Right atrium auricular region (tissue), 2 donors: ENCODE data around the gene HCFC1. TPM values are rescaled to one million over a fixed set of nuclear protein-coding genes. Genes with fewer than 3 reads are reported as not detected.
A peak's percentile ranks its signal among the peaks of the same experiment; 100 is the strongest.

ENCODE experiments used
- DNase-seq: peaks from one replicate; pipeline ENCODE4 v3.0.0-alpha.2; 2019; ENCODE audit warnings: low spot score
- H3K27ac ChIP-seq, 2 donors: fragments of 200-600 bp; sonication (generic); 1 replicate in 1 of 2; 2 replicates in 1 of 2; pipeline ENCODE4 v1.5.1; 2016 to 2019
- H3K27me3 ChIP-seq, 2 donors: fragments of 200-600 bp; sonication (generic); one replicate each; pipeline versions ENCODE4 v1.5.1 to v1.6.0; 2017 to 2019
- H3K36me3 ChIP-seq: fragments of 200-600 bp; sonication (generic); one replicate; pipeline ENCODE4 v1.5.1; 2016
- H3K4me1 ChIP-seq, 2 donors: fragments of 200-600 bp; sonication (generic); one replicate each; pipeline versions ENCODE4 v1.5.1 to v1.6.0; 2017 to 2019
- H3K4me3 ChIP-seq, 2 donors: fragments of 200-600 bp; sonication (generic); 1 replicate in 1 of 2; 2 replicates in 1 of 2; pipeline ENCODE4 v1.5.1; 2017 to 2019; ENCODE audit warnings: mild to moderate bottlenecking in 1 of 2, moderate library complexity in 1 of 2
- H3K9me3 ChIP-seq, 2 donors: fragments of 200-600 bp; sonication (generic); one replicate each; pipeline ENCODE4 v1.5.1; 2019
- CTCF ChIP-seq, 2 donors: fragments of 200-600 bp; sonication (generic); IDR thresholded peaks; one replicate each; pipeline ENCODE4 v1.5.1; 2019; ENCODE audit warnings: antibody characterized with exemption in 2 of 2
- total RNA-seq, 2 donors: library from RNA; depleted of rRNA; stranded (reverse); fragments of >200 nt; gene quantifications; one replicate each; pipeline ENCODE4 v1.1.0, GENCODE V29; 2016

HCFC1 gene
- total RNA-seq, 2 donors from 2014 or later: 40.8 to 54.7 TPM

- Histone ChIP-seq H3K4me1 (peaks cover 0 to 44% of the 10 kb centered on the region in 2 donors), H3K9me3 (no peaks in the 10 kb centered on the region), H3K27ac (peak within 1 kb of the TSS; percentile 97 to 99), H3K4me3 (peak within 1 kb of the TSS; percentile 68 to 71), H3K36me3 (no peaks in the 10 kb centered on the region), H3K27me3 (no peaks in the 10 kb centered on the region)
- peak; percentile 89 for DNase-seq
- no peak for TF ChIP-seq CTCF (IDR thresholded peaks at IDR 0.05)
Measured at GRCh38 chrX:153972368-153973126, 929 bp upstream of the HCFC1 start, which contains the start of gene TMEM187. TSS of gene TMEM187 (plus strand) at chrX:153972754. CDS start at chrX:153982063, 9,309 bp downstream.

DNA sequence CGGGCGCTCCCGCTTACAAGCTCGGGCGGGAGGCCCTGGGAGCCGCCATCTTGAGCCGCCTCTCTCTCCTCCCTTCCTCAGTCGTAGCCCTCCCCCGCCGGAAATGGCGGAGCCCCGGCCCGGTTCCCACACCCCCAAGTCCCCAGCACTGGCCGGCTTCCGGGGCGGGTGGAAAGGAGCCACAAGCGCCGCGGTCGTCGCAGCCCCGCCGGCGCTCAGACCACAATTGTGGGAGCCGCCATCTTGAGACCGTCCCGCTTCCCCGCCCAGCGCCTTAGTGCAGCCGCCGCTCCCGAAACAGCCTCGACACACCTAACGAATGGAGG is 531 bp downstream of the HCFC1 start:
- peak overlapping the region; percentile 68 to 71 for H3K4me3 ChIP-seq
- no peak for TF ChIP-seq CTCF (IDR thresholded peaks at IDR 0.05)
- H3K27me3 ChIP-seq: no peaks in the 10 kb centered on the region
- H3K36me3 ChIP-seq: no peaks in the 10 kb centered on the region
- H3K27ac ChIP-seq: peak overlapping the region; percentile 97 to 99
- peaks cover 0 to 59% of the 10 kb centered on the region in 2 donors for H3K4me1 ChIP-seq
- H3K9me3 ChIP-seq: no peaks in the 10 kb centered on the region
- DNase-seq: peak; percentile 87

- H3K4me3 ChIP-seq: peak overlapping the region; percentile 68 to 71
- H3K36me3 ChIP-seq: no peaks in the 10 kb centered on the region
- peaks cover 0 to 63% of the 10 kb centered on the region in 2 donors for H3K4me1 ChIP-seq
- no peaks in the 10 kb centered on the region for H3K27me3 ChIP-seq
- no peaks in the 10 kb centered on the region for H3K9me3 ChIP-seq
- H3K27ac ChIP-seq: peak overlapping the region; percentile 97 to 99
- no peak for DNase-seq
- TF ChIP-seq CTCF (IDR thresholded peaks at IDR 0.05): no peak
Measured at GRCh38 chrX:153970357-153971123, 1.1 kb downstream of the HCFC1 start.

DNA sequence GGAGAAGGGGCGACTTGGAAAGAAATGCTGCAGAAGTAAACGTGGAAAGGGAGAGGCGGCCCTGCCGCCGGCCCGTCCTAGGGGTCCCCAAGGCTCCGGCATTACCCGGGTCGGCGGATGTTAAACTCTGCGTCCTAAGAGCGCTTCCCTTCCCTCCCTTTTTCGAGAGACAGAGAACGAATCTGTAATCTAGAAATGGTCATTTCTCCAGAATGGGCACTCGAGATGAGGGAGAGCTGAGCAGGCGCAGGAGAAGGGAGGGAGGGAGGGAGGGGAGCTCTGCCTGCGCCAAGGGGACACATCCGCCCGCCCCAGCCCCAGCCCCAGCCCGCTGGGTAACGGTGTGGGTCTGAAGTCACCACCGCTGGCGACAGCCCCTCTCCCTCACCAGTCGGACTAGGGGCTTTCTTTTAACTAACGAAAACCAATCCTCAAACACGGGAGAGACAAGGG is 1.7 kb downstream of the HCFC1 start:
- Histone ChIP-seq H3K4me1 (peaks cover 0 to 68% of the 10 kb centered on the region in 2 donors), H3K4me3 (peak overlapping the region; percentile 68 to 71), H3K27ac (peak overlapping the region; percentile 97 to 99), H3K9me3 (no peaks in the 10 kb centered on the region), H3K36me3 (no peaks in the 10 kb centered on the region), H3K27me3 (no peaks in the 10 kb centered on the region)
- TF ChIP-seq CTCF (IDR thresholded peaks at IDR 0.05): no peak
- no peak for DNase-seq

DNA sequence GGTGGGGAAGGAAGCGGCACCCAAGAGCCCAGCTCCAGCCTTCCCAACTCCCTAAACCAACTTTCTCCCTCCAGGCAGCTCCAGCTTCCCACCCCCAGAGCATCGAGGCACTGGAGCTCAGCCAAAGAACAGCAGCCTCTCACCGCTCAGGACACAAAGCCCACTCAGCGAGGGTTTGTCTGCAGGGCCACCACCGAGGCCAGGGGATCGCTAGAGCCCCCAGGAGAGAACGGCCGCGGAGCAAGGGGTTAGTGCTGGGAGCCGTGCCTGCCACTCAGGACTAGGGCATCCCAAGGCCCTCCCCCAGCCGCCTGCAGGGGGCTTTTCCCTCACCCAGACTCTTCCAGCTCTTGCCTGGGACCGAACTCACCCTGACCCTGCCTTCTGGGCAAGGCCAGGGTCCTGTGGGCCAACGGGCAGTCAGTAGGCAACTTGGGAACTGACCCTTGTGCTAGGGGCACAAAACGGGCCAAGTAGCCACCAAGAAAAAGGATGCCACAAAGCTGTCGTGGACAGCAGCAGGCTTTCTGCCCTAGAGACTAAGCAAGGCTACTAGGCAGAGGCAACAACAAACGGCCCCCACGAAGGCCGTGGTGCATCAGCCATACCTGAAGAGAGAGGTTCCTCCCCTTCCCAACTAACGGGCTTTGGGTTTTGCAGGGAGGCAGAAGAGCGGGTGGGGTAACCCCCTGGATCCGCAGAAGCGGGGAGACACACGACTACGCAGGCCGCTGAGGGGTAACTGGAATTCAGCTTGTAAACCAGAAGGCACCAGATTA is 2.3 kb downstream of the HCFC1 start:
- Histone ChIP-seq H3K36me3 (no peaks in the 10 kb centered on the region), H3K4me1 (peaks cover 0 to 68% of the 10 kb centered on the region in 2 donors), H3K27me3 (no peaks in the 10 kb centered on the region), H3K4me3 (peak overlapping the region; percentile 68 to 71), H3K9me3 (no peaks in the 10 kb centered on the region), H3K27ac (peak overlapping the region; percentile 97 to 99)
- DNase-seq: no peak
- TF ChIP-seq CTCF (IDR thresholded peaks at IDR 0.05): no peak
